Measurements from ENCODE around the gene OTOG. TPM values are rescaled to one million over a fixed set of nuclear protein-coding genes. Genes with fewer than 3 reads are reported as not detected.

Gene OTOG
- total and polyA plus RNA-seq, 2 donors (not counting 3 experiments of a cell fraction or from before 2014, with no cell fraction given): not detected

DNA sequence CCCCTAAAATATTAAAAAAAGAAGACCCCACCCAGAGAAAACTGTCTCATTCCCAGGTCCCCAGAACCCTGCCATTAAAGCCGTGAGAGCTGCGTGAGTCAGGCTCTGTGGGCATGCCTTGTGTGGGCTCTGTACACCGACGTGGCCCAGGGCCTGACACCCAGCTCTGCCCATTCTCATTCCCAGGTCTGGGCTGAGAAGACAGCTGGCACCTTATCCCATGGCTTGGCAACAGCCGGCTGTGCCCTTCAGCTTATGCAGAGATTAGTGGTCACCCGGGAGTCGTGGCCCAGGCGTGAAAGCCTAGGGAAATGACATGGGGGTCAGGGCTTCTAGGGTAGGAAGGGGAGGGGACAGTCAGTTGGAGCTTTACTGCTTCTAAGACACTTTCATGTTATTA lies 31.9 kb downstream of the OTOG start:
- Histone ChIP-seq H3K4me1 (ENCODE audit: control insufficient read depth, extremely low read depth, insufficient read depth, low read length) (no peaks in the 10 kb centered on the region), H4K20me1 (replicated peaks; ENCODE audit: control insufficient read depth, extremely low read depth, insufficient read depth, low read length) (no peaks in the 10 kb centered on the region), H2AFZ (ENCODE audit: low read depth, low read length) (no peak overlapping the region), H3K4me2 (ENCODE audit: insufficient read depth, low read length) (no peak overlapping the region), H3K79me2 (ENCODE audit: control insufficient read depth, insufficient read depth, low read length) (no peaks in the 10 kb centered on the region), H3K9ac (replicated peaks; ENCODE audit: extremely low read depth, insufficient read depth, low read length) (no peak overlapping the region), H3K36me3 (ENCODE audit: control insufficient read depth in 2 of 2, extremely low read depth in 1 of 2, insufficient read depth in 2 of 2, low read length in 2 of 2) (no peaks in the 10 kb centered on the region), H3K27ac (ENCODE audit: insufficient read depth, low read depth, low read length) (no peak overlapping the region), H3K9me1 (replicated peaks; ENCODE audit: control insufficient read depth, extremely low read depth, insufficient read depth, low read length) (no peaks in the 10 kb centered on the region), H3K27me3 (ENCODE audit: control insufficient read depth in 2 of 2, insufficient read depth in 2 of 2, low read length in 2 of 2) (peaks cover 0 to 2% of the 10 kb centered on the region in 2 experiments), H3K9me3 (replicated peaks; ENCODE audit: control insufficient read depth, insufficient read depth, low read length) (no peaks in the 10 kb centered on the region), H3K4me3 (replicated peaks in 1 of 3; ENCODE audit: insufficient read depth in 1 of 3, low read depth in 1 of 3, low read length in 3 of 3) (no peak overlapping the region)
- TF ChIP-seq, protein P1, sequence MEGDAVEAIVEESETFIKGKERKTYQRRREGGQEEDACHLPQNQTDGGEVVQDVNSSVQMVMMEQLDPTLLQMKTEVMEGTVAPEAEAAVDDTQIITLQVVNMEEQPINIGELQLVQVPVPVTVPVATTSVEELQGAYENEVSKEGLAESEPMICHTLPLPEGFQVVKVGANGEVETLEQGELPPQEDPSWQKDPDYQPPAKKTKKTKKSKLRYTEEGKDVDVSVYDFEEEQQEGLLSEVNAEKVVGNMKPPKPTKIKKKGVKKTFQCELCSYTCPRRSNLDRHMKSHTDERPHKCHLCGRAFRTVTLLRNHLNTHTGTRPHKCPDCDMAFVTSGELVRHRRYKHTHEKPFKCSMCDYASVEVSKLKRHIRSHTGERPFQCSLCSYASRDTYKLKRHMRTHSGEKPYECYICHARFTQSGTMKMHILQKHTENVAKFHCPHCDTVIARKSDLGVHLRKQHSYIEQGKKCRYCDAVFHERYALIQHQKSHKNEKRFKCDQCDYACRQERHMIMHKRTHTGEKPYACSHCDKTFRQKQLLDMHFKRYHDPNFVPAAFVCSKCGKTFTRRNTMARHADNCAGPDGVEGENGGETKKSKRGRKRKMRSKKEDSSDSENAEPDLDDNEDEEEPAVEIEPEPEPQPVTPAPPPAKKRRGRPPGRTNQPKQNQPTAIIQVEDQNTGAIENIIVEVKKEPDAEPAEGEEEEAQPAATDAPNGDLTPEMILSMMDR (IDR thresholded peaks at IDR 0.05; ENCODE audit: extremely low read depth in 1 of 2, insufficient read depth in 1 of 2, low read depth in 1 of 2, low read length in 2 of 2): no peak
- TF ChIP-seq, protein P2, sequence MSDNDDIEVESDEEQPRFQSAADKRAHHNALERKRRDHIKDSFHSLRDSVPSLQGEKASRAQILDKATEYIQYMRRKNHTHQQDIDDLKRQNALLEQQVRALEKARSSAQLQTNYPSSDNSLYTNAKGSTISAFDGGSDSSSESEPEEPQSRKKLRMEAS (IDR thresholded peaks at IDR 0.05; ENCODE audit: insufficient read depth, insufficient read length): no peak
- TF ChIP-seq MYC (IDR thresholded peaks at IDR 0.05; ENCODE audit: low read depth, low read length): no peak
- no peak for TF ChIP-seq POLR2A (IDR thresholded peaks at IDR 0.05; ENCODE audit: low read depth, low read length)
- no peak for TF ChIP-seq FOS (IDR thresholded peaks at IDR 0.05; ENCODE audit: borderline replicate concordance, insufficient read depth, low read length)
- TF ChIP-seq JUN (IDR thresholded peaks at IDR 0.05; ENCODE audit: borderline replicate concordance, insufficient read depth, insufficient read length, low read depth): no peak
- FAIRE-seq: no peak
- no peak for DNase-seq (ENCODE audit: low read depth, low spot score)
- no TSS peak for BruUV-seq (replicated peaks)
- ChIA-PET POLR2A (no interaction called here), CTCF (no interaction called here)
- dilution Hi-C loops (cut with MboI; ENCODE audit: extremely low pct_ligation_motif_present, low sequenced_read_pairs): no loop called here
- intact Hi-C loops (cut with micrococcal nuclease): no loop called here

DNA sequence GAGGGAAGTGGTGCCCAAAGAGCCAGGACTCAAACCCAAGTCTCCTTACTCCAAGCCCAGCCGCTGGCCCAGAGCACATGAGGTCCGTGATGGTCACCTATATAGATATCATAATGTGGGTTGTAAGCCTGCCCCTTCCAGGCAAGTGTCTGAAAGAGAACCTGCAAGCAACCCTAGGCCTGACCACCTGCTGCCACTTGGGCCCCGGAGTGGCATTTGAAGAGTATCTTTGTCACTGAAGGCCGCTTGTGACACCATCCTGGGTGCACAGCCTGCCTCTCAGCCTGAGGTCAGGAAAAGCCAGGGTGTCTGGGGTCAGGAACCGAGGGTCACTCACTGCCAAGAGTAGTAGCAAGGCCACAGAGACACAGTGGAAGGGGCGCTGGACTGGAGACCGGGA lies 32.4 kb downstream of the OTOG start:
- intact Hi-C loops (cut with micrococcal nuclease): no loop called here

More for the DNA sequence above, 32.4 kb downstream of the OTOG start:
- H3K4me2 ChIP-seq (ENCODE audit: insufficient read depth, low read length): no peak overlapping the region
- CTCF ChIA-PET: no interaction called here
- H4K20me1 ChIP-seq (replicated peaks; ENCODE audit: control insufficient read depth, extremely low read depth, insufficient read depth, low read length): no peaks in the 10 kb centered on the region
- H3K36me3 ChIP-seq (ENCODE audit: control insufficient read depth in 2 of 2, extremely low read depth in 1 of 2, insufficient read depth in 2 of 2, low read length in 2 of 2): no peaks in the 10 kb centered on the region
- POLR2A ChIA-PET: no interaction called here
- H2AFZ ChIP-seq (ENCODE audit: low read depth, low read length): no peak overlapping the region
- dilution Hi-C loops (cut with MboI; ENCODE audit: extremely low pct_ligation_motif_present, low sequenced_read_pairs): no loop called here
- no peak for DNase-seq (ENCODE audit: low read depth, low spot score)
- no peaks in the 10 kb centered on the region for H3K9me3 ChIP-seq (replicated peaks; ENCODE audit: control insufficient read depth, insufficient read depth, low read length)
- no peaks in the 10 kb centered on the region for H3K79me2 ChIP-seq (ENCODE audit: control insufficient read depth, insufficient read depth, low read length)
- H3K4me1 ChIP-seq (ENCODE audit: control insufficient read depth, extremely low read depth, insufficient read depth, low read length): no peaks in the 10 kb centered on the region
- H3K9ac ChIP-seq (replicated peaks; ENCODE audit: extremely low read depth, insufficient read depth, low read length): no peak overlapping the region
- TF ChIP-seq FOS (IDR thresholded peaks at IDR 0.05; ENCODE audit: borderline replicate concordance, insufficient read depth, low read length) (no peak), EZH2 (IDR thresholded peaks at IDR 0.05; ENCODE audit: borderline replicate concordance, low read depth, low read length, severe bottlenecking) (no peak), GATA2 (IDR thresholded peaks at IDR 0.05; ENCODE audit: insufficient read depth, insufficient read length, low read depth, low read length) (no peak), POLR2A (IDR thresholded peaks at IDR 0.05; ENCODE audit: low read depth, low read length) (no peak), JUN (IDR thresholded peaks at IDR 0.05; ENCODE audit: borderline replicate concordance, insufficient read depth, insufficient read length, low read depth) (no peak), MYC (IDR thresholded peaks at IDR 0.05; ENCODE audit: low read depth, low read length) (no peak), POLR2AphosphoS5 (IDR thresholded peaks at IDR 0.05; ENCODE audit: insufficient read depth, low read depth, low read length) (no peak)
- TF ChIP-seq, protein P2 (IDR thresholded peaks at IDR 0.05; ENCODE audit: insufficient read depth, insufficient read length): no peak
- TF ChIP-seq, protein P1 (IDR thresholded peaks at IDR 0.05; ENCODE audit: extremely low read depth in 1 of 2, insufficient read depth in 1 of 2, low read depth in 1 of 2, low read length in 2 of 2): no peak
- no peak overlapping the region for H3K4me3 ChIP-seq (replicated peaks in 1 of 3; ENCODE audit: insufficient read depth in 1 of 3, low read depth in 1 of 3, low read length in 3 of 3)
- no peak for FAIRE-seq
- H3K9me1 ChIP-seq (replicated peaks; ENCODE audit: control insufficient read depth, extremely low read depth, insufficient read depth, low read length): no peaks in the 10 kb centered on the region
- peaks cover 0 to 2% of the 10 kb centered on the region in 2 experiments for H3K27me3 ChIP-seq (ENCODE audit: control insufficient read depth in 2 of 2, insufficient read depth in 2 of 2, low read length in 2 of 2)
- no TSS peak for BruUV-seq (replicated peaks)
- no peak overlapping the region for H3K27ac ChIP-seq (ENCODE audit: insufficient read depth, low read depth, low read length)

Data from endothelial cell of umbilical vein (primary cell).